ENCODE data around the gene ARPC3. TPM values are rescaled to one million over a fixed set of nuclear protein-coding genes. Genes with fewer than 3 reads are reported as not detected.

ARPC3 gene
- total and polyA plus RNA-seq, 9 of the 15 experiments (the other 6 are each of a cell fraction or from before 2014, with no cell fraction given): 74.2 to 575 (median 345) TPM

DNA sequence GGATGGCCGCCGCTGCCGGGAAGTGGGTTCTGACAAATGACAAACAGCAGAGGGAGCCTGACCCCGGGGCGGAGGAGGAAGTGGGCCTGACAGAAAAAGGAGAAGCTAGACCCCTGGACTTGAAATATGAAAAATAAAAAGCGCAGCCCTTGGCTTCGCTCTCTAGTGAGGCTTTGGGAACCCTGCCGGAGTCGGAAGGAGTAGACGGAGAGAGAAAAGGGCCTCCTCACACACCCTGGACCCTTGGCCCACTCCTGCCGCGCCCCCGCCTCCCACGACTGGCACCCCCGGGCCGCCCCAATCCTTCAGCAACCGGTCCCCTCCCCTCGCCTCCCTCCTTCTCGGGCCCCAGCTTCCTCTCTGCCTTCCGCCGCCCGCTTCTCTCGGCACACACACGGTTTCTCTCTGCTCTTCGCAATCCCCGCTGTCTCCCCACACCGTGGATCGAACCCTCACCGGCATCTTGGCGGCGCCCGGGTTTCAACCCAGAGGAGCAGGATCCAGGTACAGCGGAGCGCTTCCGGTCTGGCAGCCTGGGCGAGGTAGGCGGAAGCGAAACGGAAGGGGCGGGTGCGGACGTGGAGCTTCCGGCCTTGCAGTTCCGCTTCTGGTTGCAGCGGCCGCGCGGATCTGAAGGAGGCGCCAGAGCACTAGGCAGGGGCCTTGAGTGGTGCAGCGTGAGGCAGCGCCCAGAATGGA, at the start of gene ARPC3 (continued):
- TF ChIP-seq ZNF561 (CRISPR knock-in tag; conservative IDR thresholded peaks at IDR 0.05) (no peak), WHSC1 (IDR thresholded peaks at IDR 0.05; ENCODE audit: low read length) (no peak), HMGN3 (IDR thresholded peaks at IDR 0.05; ENCODE audit: borderline replicate concordance, extremely low read depth, insufficient read length, low read depth, low read length) (no peak), FOXA1 (IDR thresholded peaks at IDR 0.05; ENCODE audit: borderline replicate concordance) (no peak), ZNF583 (CRISPR knock-in tag; IDR thresholded peaks at IDR 0.05) (no peak), SPI1 (IDR thresholded peaks at IDR 0.05; ENCODE audit: borderline replicate concordance, low read depth, low read length) (peak; percentile 97), HDAC3 (IDR thresholded peaks at IDR 0.05; ENCODE audit: borderline replicate concordance, partially characterized antibody) (no peak), HMG20B (CRISPR knock-in tag; IDR thresholded peaks at IDR 0.05) (no peak), NR1H2 (CRISPR knock-in tag; IDR thresholded peaks at IDR 0.05) (0 out of 2 replicates have a peak, but pooled peaks have one; percentile 41), ZNF707 (CRISPR knock-in tag; conservative IDR thresholded peaks at IDR 0.05) (no peak), RREB1 (CRISPR knock-in tag; IDR thresholded peaks at IDR 0.05) (no peak), FOXK1 (CRISPR knock-in tag; IDR thresholded peaks at IDR 0.05; ENCODE audit: borderline replicate concordance) (no peak), MLX (CRISPR knock-in tag; conservative IDR thresholded peaks at IDR 0.05) (no peak), ZNF224 (CRISPR knock-in tag; IDR thresholded peaks at IDR 0.05) (no peak), FUS (optimal IDR thresholded peaks at IDR 0.05; ENCODE audit: low read depth, low read length) (no peak), NR3C1 (CRISPR knock-in tag; IDR thresholded peaks at IDR 0.05) (no peak), ZNF232 (CRISPR knock-in tag; IDR thresholded peaks at IDR 0.05) (no peak), GTF2F1 (IDR thresholded peaks at IDR 0.05; ENCODE audit: low read depth, low read length) (no peak), MED1 (CRISPR knock-in tag; IDR thresholded peaks at IDR 0.05; ENCODE audit: borderline replicate concordance) (no peak), HIVEP1 (CRISPR knock-in tag; IDR thresholded peaks at IDR 0.05) (no peak), MCM2 (IDR thresholded peaks at IDR 0.05; ENCODE audit: low read depth) (no peak)
- TF ChIP-seq, protein P1, sequence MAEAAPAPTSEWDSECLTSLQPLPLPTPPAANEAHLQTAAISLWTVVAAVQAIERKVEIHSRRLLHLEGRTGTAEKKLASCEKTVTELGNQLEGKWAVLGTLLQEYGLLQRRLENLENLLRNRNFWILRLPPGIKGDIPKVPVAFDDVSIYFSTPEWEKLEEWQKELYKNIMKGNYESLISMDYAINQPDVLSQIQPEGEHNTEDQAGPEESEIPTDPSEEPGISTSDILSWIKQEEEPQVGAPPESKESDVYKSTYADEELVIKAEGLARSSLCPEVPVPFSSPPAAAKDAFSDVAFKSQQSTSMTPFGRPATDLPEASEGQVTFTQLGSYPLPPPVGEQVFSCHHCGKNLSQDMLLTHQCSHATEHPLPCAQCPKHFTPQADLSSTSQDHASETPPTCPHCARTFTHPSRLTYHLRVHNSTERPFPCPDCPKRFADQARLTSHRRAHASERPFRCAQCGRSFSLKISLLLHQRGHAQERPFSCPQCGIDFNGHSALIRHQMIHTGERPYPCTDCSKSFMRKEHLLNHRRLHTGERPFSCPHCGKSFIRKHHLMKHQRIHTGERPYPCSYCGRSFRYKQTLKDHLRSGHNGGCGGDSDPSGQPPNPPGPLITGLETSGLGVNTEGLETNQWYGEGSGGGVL (CRISPR knock-in tag; IDR thresholded peaks at IDR 0.05): no peak
